Measurements from ENCODE around the gene GRAMD2A.

- TF ChIP-seq, protein P1, sequence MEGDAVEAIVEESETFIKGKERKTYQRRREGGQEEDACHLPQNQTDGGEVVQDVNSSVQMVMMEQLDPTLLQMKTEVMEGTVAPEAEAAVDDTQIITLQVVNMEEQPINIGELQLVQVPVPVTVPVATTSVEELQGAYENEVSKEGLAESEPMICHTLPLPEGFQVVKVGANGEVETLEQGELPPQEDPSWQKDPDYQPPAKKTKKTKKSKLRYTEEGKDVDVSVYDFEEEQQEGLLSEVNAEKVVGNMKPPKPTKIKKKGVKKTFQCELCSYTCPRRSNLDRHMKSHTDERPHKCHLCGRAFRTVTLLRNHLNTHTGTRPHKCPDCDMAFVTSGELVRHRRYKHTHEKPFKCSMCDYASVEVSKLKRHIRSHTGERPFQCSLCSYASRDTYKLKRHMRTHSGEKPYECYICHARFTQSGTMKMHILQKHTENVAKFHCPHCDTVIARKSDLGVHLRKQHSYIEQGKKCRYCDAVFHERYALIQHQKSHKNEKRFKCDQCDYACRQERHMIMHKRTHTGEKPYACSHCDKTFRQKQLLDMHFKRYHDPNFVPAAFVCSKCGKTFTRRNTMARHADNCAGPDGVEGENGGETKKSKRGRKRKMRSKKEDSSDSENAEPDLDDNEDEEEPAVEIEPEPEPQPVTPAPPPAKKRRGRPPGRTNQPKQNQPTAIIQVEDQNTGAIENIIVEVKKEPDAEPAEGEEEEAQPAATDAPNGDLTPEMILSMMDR (IDR thresholded peaks at IDR 0.05; ENCODE audit: insufficient read depth, low read length, poor library complexity, severe bottlenecking): no peak
- TF ChIP-seq EZH2phosphoT487 (conservative IDR thresholded peaks at IDR 0.05; ENCODE audit: low read length): no peak
These were observed 65.7 kb downstream of the GRAMD2A start for GRCh38 chr15:72131922-72132321.

Data from SU-DHL-6 (cell line).